Naive thymus-derived CD4-positive, alpha-beta T cell (primary cell): Measurements from ENCODE around the gene SPHK2. TPM values are rescaled to one million over a fixed set of nuclear protein-coding genes. Genes with fewer than 3 reads are reported as not detected.

Source experiments
- ATAC-seq: fragments of 150-1000 bp; cut with Tn5 transposase; 2 replicates; pipeline ENCODE4 v1.10.0; 2021; ENCODE audit warnings: mild to moderate bottlenecking, moderate library complexity
- CTCF ChIA-PET: fragments of 350-600 bp; sonication (Branson Sonifier 250); formaldehyde crosslinking; loops from one replicate; lab custom pipeline; 2021; ENCODE audit warnings: antibody characterized with exemption; lab: Charles Lee
- POLR2A ChIA-PET: fragments of 350-600 bp; sonication (Branson Sonifier 250); formaldehyde crosslinking; loops from one replicate; lab custom pipeline; 2021; ENCODE audit warnings: antibody characterized with exemption, inconsistent platforms; lab: Charles Lee
- DNase-seq, 9 donors: peaks; one replicate each; pipeline versions ENCODE4 v3.0.0 to v3.0.0-alpha.2; 2020 to 2022; ENCODE audit warnings: mixed read lengths in 1 of 9
- H3K27ac ChIP-seq: one replicate; pipeline ENCODE4 v1.7.0; 2013; ENCODE audit warnings: mild to moderate bottlenecking, low read depth, low read length, moderate library complexity
- H3K27me3 ChIP-seq, 2 donors: one replicate each; pipeline ENCODE4 v1.7.0; 2013; ENCODE audit warnings: low read length in 2 of 2, mild to moderate bottlenecking in 2 of 2, moderate library complexity in 2 of 2; ENCODE audit not compliant: control insufficient read depth in 2 of 2, insufficient read depth in 2 of 2
- H3K36me3 ChIP-seq, 3 experiments: 1 replicate in 2 of 3; 2 replicates in 1 of 3; pipeline ENCODE4 v1.7.0; 2013; ENCODE audit warnings: low read length in 3 of 3, mild to moderate bottlenecking in 3 of 3, moderate library complexity in 1 of 3; ENCODE audit not compliant: insufficient read depth in 3 of 3, control insufficient read depth in 2 of 3
- H3K4me1 ChIP-seq, 2 donors: one replicate each; pipeline ENCODE4 v1.7.0; 2013; ENCODE audit warnings: low read length in 2 of 2, mild to moderate bottlenecking in 2 of 2, moderate library complexity in 1 of 2; ENCODE audit not compliant: control insufficient read depth in 2 of 2, insufficient read depth in 2 of 2
- H3K4me3 ChIP-seq: 2 replicates; pipeline ENCODE4 v1.7.0; 2013; ENCODE audit warnings: mild to moderate bottlenecking, low read length
- H3K9me3 ChIP-seq, 3 experiments: 1 replicate in 2 of 3; 2 replicates in 1 of 3; pipeline ENCODE4 v1.7.0; 2013; ENCODE audit warnings: low read length in 3 of 3; ENCODE audit not compliant: control insufficient read depth in 2 of 3
- H3K27ac Mint-ChIP-seq, 9 donors: one replicate each; pipeline ENCODE4 v1.8.0; 2020 to 2022; ENCODE audit warnings: mixed read lengths in 9 of 9, mild to moderate bottlenecking in 8 of 9, moderate library complexity in 5 of 9, inconsistent platforms in 2 of 9
- H3K27me3 Mint-ChIP-seq, 5 donors: one replicate each; pipeline ENCODE4 v1.8.0; 2021 to 2022; ENCODE audit warnings: mixed read lengths in 5 of 5, mild to moderate bottlenecking in 1 of 5
- H3K36me3 Mint-ChIP-seq, 5 donors: one replicate each; pipeline ENCODE4 v1.8.0; 2020 to 2022; ENCODE audit warnings: mixed read lengths in 5 of 5, mild to moderate bottlenecking in 3 of 5, inconsistent platforms in 1 of 5
- H3K4me1 Mint-ChIP-seq, 7 donors: one replicate each; pipeline ENCODE4 v1.8.0; 2020 to 2022; ENCODE audit warnings: mixed read lengths in 7 of 7, mild to moderate bottlenecking in 3 of 7, inconsistent platforms in 1 of 7
- H3K4me3 Mint-ChIP-seq, 10 donors: one replicate each; pipeline ENCODE4 v1.8.0; 2020 to 2022; ENCODE audit warnings: mild to moderate bottlenecking in 10 of 10, mixed read lengths in 10 of 10, moderate library complexity in 6 of 10, inconsistent platforms in 2 of 10
- H3K9me3 Mint-ChIP-seq, 11 donors: one replicate each; pipeline ENCODE4 v1.8.0; 2020 to 2022; ENCODE audit warnings: mixed read lengths in 11 of 11, mild to moderate bottlenecking in 4 of 11, inconsistent platforms in 1 of 11, moderate library complexity in 1 of 11
- intact Hi-C, 2 donors: fragments of 100-400 bp; cut with micrococcal nuclease; formaldehyde crosslinking; loops; one replicate each; pipeline ENCODE4 v1.15.1; 2023
- polyA plus RNA-seq, 2 donors: library from polyadenylated mRNA; unstranded; fragments of 300-500 nt; fragmentation: Illumina TruSeq; gene quantifications; one replicate each; pipeline ENCODE4 v1.2.3, GENCODE V29; 2021
- total RNA-seq, 6 experiments: library from RNA in 5 of 6; stranded (reverse) in 5 of 6; gene quantifications; 1 replicate in 5 of 6; 2 replicates in 1 of 6; pipeline ENCODE4 v1.2.3 and lab custom pipeline; 2021 to 2026

Gene SPHK2
- total and polyA plus RNA-seq, 7 experiments from 2014 or later = 11.2 to 34.7 (median 20.7) TPM

DNA sequence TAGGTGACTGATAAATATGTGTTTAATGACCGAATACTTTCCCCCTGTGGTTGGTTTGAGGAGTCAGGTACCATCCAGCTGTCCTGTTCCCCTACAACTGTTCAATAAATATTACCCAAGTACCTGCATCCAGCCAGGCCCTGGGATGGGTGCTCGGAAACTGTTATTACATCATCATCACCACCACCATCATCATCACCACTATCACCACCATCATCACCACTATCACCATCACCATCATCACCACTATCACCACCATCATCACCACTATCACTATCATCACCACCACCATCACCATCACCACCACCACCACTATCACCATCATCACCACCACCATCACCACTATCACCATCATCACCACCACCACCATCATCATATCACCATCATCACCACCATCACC is 49.5 kb downstream of the SPHK2 start:
- Mint-ChIP-seq H3K9me3 (peaks cover 0 to 11% (median 0%) of the 10 kb centered on the region in 11 donors), H3K4me3 (no peak overlapping the region), H3K27ac (peak overlapping the region in 1 of 9 donors; percentile 38), H3K27me3 (no peaks in the 10 kb centered on the region), H3K4me1 (peaks cover 0 to 5% (median 0%) of the 10 kb centered on the region in 7 donors), H3K36me3 (peaks cover 0 to 5% (median 0%) of the 10 kb centered on the region in 5 donors)
- intact Hi-C loops = no loop called here
- H3K9me3 ChIP-seq = no peaks in the 10 kb centered on the region
- ChIA-PET POLR2A (no interaction called here), CTCF (no interaction called here)
- no peaks in the 10 kb centered on the region for H3K36me3 ChIP-seq
- no peaks in the 10 kb centered on the region for H3K27me3 ChIP-seq
- DNase-seq = no peak
- no peak overlapping the region for H3K4me3 ChIP-seq
- no peak for ATAC-seq
- H3K27ac ChIP-seq = no peak overlapping the region
- H3K4me1 ChIP-seq = no peaks in the 10 kb centered on the region

DNA sequence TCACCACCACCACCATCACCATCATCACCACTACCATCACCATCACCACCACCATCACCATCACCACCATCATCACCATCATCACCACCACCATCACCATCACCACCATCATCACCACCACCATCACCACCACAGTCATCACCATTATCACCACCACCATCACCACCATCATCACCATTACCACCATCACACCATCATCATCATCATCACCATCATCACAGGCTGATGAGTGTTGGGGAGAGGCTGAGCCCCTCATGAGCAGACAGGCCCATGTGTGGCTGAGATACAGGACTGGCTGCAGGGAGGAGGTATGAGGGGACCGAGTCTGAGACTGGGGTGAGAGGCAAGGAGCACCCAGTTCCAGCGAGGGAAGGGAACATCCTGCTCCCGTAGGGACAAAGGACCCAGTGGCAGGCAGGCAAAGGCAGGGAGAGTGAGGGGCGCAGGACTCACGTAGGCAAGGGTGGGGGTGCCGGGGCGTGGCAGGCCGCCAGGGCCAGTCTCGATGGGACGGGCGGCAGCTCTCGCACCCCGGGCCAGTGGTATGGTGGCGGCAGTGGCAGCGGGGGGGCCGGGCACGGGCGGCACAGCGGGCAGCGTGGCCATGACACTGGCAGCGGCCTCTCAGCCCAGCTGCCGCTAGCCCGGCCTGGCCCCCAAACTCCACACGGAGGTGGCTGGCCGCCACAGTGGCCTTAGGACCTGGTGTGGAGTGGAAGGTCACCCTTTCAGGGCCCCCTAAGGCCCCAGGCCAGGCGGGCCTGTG is 50.8 kb downstream of the SPHK2 start:
- POLR2A ChIA-PET = no interaction called here
- intact Hi-C loops = no loop called here
- H3K4me1 Mint-ChIP-seq = peaks cover 1 to 5% (median 2%) of the 10 kb centered on the region in 7 donors
- peaks cover 0 to 11% (median 0%) of the 10 kb centered on the region in 11 donors for H3K9me3 Mint-ChIP-seq
- no peaks in the 10 kb centered on the region for H3K27me3 ChIP-seq
- H3K36me3 ChIP-seq = no peaks in the 10 kb centered on the region
- CTCF ChIA-PET = no interaction called here
- H3K36me3 Mint-ChIP-seq = peaks cover 0 to 5% (median 0%) of the 10 kb centered on the region in 5 donors
- ATAC-seq (no peak), DNase-seq (no peak)
- H3K4me1 ChIP-seq = peaks cover 0 to under 1% of the 10 kb centered on the region in 2 donors
- peak overlapping the region in 1 of 10 donors; percentile 1 for H3K4me3 Mint-ChIP-seq
- no peaks in the 10 kb centered on the region for H3K27me3 Mint-ChIP-seq
- peak overlapping the region in 3 of 9 donors; percentile 17 to 68 (median 20) for H3K27ac Mint-ChIP-seq
- no peak overlapping the region for H3K4me3 ChIP-seq
- H3K9me3 ChIP-seq = no peaks in the 10 kb centered on the region
- H3K27ac ChIP-seq = no peak overlapping the region

DNA sequence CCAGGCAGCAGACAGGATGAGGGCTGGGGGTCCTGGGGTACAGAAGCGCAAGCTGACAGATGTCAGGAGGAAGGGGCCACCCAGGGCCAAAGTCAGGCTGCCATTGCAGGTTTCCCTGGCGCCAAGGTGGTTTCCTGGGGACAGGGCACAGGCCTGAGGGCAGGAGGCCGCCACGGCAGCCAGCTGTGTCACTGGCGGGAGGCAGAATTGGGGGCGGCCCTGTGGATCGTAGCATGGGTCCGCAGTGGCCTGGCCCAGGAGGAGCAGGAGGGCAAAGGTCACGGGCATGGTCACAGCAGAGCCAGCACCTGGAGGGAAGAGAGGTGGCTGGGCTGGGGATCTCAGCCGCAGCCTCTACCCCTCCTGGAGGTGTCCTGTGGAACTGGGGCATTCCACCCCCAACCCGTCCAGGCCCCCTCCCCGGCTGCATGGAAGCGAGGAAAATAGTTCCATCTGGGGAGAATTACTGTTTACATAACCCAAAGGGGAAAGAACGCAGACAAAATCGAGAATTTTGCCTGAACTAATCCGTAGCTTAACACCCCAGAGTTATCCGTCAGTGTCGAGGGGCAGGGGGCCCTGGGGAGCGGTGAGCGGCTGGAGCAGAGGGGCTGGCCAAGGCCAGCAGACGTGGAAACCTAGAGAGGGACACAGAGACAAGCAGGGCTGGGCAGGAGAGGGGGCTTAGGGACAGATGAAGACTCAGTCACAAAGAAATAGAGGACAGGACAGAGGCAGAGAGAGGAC is 51.6 kb downstream of the SPHK2 start:
- no peaks in the 10 kb centered on the region for H3K36me3 ChIP-seq
- intact Hi-C loops = no loop called here
- H3K27ac ChIP-seq = no peak overlapping the region
- Mint-ChIP-seq H3K36me3 (peaks cover 0 to 5% (median 0%) of the 10 kb centered on the region in 5 donors), H3K27ac (peak overlapping the region in 1 of 9 donors; percentile 52), H3K4me3 (no peak overlapping the region), H3K27me3 (no peaks in the 10 kb centered on the region), H3K9me3 (peaks cover 0 to 11% (median 0%) of the 10 kb centered on the region in 11 donors), H3K4me1 (peaks cover 6 to 8% (median 8%) of the 10 kb centered on the region in 7 donors)
- no peaks in the 10 kb centered on the region for H3K27me3 ChIP-seq
- H3K9me3 ChIP-seq = no peaks in the 10 kb centered on the region
- peaks cover 6 to 7% of the 10 kb centered on the region in 2 donors for H3K4me1 ChIP-seq
- ChIA-PET CTCF (no interaction called here), POLR2A (no interaction called here)
- H3K4me3 ChIP-seq = no peak overlapping the region
- no peak for ATAC-seq
- DNase-seq = no peak

DNA sequence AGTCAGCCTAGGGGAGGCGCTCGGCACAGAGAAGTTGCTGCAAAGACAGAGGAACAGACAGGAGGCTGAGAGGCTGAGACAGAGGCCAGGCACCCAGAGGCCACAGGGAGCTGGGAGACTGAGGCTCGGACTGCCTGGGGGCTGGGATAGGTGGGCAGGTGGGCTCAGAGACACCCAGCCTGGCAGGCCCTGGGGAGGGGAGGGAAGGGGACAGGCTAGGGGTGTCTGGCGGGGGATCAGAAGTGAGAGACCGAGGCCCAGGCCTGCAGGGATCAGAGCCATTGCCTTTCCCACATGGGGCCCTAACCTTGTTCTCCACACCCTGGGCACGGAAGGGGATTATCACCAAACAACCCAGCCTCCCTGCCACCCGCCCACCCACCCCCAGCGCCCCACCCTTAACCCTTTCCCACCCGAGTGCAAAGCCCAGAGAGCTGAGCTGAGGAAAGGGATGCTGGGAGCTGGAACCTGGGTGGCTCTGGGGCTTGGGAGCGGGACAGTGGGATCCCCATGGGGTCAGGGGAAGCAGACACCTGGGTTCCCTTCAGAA is 52.2 kb downstream of the SPHK2 start:
- Mint-ChIP-seq H3K27ac (peak overlapping the region in 1 of 9 donors; percentile 52), H3K4me3 (no peak overlapping the region), H3K4me1 (peaks cover 6 to 8% (median 8%) of the 10 kb centered on the region in 7 donors), H3K36me3 (peaks cover 0 to 5% (median 0%) of the 10 kb centered on the region in 5 donors), H3K27me3 (no peaks in the 10 kb centered on the region), H3K9me3 (peaks cover 0 to 11% (median 0%) of the 10 kb centered on the region in 11 donors)
- Histone ChIP-seq H3K36me3 (no peaks in the 10 kb centered on the region), H3K9me3 (no peaks in the 10 kb centered on the region), H3K4me3 (no peak overlapping the region), H3K27ac (no peak overlapping the region), H3K4me1 (peaks cover 6 to 7% of the 10 kb centered on the region in 2 donors), H3K27me3 (no peaks in the 10 kb centered on the region)
- intact Hi-C loops = no loop called here
- ATAC-seq = no peak
- DNase-seq = no peak
- CTCF ChIA-PET = no interaction called here
- POLR2A ChIA-PET = no interaction called here

DNA sequence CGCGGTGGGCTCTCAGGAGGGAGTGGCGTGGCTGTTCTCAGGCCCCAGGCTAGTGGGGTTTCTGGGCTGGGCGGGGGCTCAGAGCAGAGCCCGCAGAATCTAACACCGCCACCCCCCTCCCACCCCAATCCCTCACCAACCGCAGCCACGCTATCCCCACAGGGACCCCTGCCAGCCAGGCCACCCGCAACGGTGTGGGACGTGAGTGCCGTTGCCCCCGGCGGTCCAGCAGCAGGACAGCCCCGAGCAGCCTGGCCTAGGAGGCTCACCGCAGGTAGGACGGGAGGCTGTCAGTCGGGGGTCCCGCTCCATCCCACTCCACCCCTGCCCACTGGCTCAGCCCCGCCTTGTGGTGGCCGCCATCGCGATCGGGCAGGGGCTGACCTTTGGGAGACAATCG is 53.7 kb downstream of the SPHK2 start, which contains the start of gene NTN5:
Gene NTN5 (minus strand): TSS at position 24 of the 400 bp plus-strand sequence. CDS start 2,031 bp downstream, outside the sequence.
- no peaks in the 10 kb centered on the region for H3K36me3 ChIP-seq
- H3K27me3 Mint-ChIP-seq = no peaks in the 10 kb centered on the region
- no peaks in the 10 kb centered on the region for H3K9me3 ChIP-seq
- H3K4me1 ChIP-seq = peaks cover 6 to 7% of the 10 kb centered on the region in 2 donors
- H3K4me3 Mint-ChIP-seq = no peak within 1 kb of the TSS
- ATAC-seq (no peak), DNase-seq (no peak)
- H3K4me1 Mint-ChIP-seq = peaks cover 6 to 8% (median 8%) of the 10 kb centered on the region in 7 donors
- peaks cover 0 to 5% (median 0%) of the 10 kb centered on the region in 5 donors for H3K36me3 Mint-ChIP-seq
- H3K9me3 Mint-ChIP-seq = peaks cover 0 to 11% (median 0%) of the 10 kb centered on the region in 11 donors
- intact Hi-C loops = no loop called here
- ChIA-PET POLR2A (no interaction called here), CTCF (interaction anchor here (0.7 kb wide), 1 partner anchor 23 kb away, joined by 4 read pairs; the partner anchor contains the start of gene FUT2)
- H3K27ac ChIP-seq = no peak within 1 kb of the TSS
- no peak within 1 kb of the TSS for H3K27ac Mint-ChIP-seq
- no peaks in the 10 kb centered on the region for H3K27me3 ChIP-seq
- no peak within 1 kb of the TSS for H3K4me3 ChIP-seq

DNA sequence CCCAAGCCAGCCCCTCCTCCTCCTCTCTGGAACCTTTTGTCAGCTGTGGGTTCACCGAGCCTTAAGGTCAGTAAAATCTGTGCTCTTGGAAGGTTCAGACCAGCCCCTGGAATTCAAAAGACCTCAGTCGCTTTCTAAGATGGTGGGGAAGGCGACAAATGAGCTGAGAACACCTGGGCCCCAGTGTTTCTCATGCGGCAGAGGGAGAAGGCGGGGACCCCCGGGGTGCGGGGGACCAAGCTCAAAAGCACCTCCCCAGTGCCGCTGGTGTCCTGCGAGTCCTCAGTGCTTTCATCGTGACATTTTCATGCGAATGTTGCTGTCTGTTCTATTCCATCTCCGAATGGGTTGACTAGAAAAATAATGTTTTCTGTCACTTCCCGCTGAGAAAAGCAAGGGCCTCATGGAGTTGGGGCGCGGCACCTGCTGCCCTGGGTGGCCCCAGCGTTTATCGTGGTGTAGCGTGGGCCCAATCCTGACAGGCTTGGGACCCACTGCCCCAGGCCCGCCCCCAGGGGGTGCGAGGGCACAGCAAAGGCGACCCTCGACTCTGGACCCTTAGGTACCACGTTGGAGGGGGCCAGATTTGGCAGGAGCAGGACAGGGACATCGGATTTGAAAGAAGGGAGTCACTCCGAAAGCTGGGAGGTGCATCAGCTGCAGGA is 54.3 kb downstream of the SPHK2 start:
- no peaks in the 10 kb centered on the region for H3K27me3 ChIP-seq
- Mint-ChIP-seq H3K36me3 (peaks cover 0 to 5% (median 0%) of the 10 kb centered on the region in 5 donors), H3K9me3 (peaks cover 0 to 11% (median 0%) of the 10 kb centered on the region in 11 donors), H3K27ac (no peak overlapping the region), H3K4me3 (no peak overlapping the region), H3K27me3 (no peaks in the 10 kb centered on the region), H3K4me1 (peaks cover 6 to 8% (median 8%) of the 10 kb centered on the region in 7 donors)
- no peak overlapping the region for H3K27ac ChIP-seq
- ATAC-seq (no peak), DNase-seq (no peak)
- no peaks in the 10 kb centered on the region for H3K9me3 ChIP-seq
- intact Hi-C loops = loop anchor here in 1 of 2 donors (2.0 kb wide), 2 partner anchors 13 to 55 kb away; partner anchors contain the start of genes RPL18 and SPHK2
- H3K36me3 ChIP-seq = no peaks in the 10 kb centered on the region
- no peak overlapping the region for H3K4me3 ChIP-seq
- CTCF ChIA-PET = interaction anchor here (0.7 to 5.3 kb wide), 3 partner anchors 19 to 28 kb away, joined by 4 to 43 read pairs (median 8); partner anchors contain the start of genes CA11 and FUT2
- peaks cover 6 to 7% of the 10 kb centered on the region in 2 donors for H3K4me1 ChIP-seq
- POLR2A ChIA-PET = interaction anchor here (1.1 to 3.1 kb wide), 3 partner anchors 28 to 74 kb away, joined by 3 to 14 read pairs (median 3); partner anchors contain the start of genes CA11 and IZUMO1
